PFSK-1 (cell line): Measurements from ENCODE around the gene UBA1.

Experiments used
- POLR2AphosphoS5 ChIP-seq: IDR thresholded peaks from 2 replicates; pipeline ENCODE4 v1.6.1; 2012; ENCODE audit warnings: low read depth, mild to moderate bottlenecking, control low read depth, low read length, moderate library complexity
- SIN3A ChIP-seq: IDR thresholded peaks from 2 replicates; pipeline ENCODE4 v1.6.1; 2012; ENCODE audit warnings: mild to moderate bottlenecking, low read length, moderate library complexity, borderline replicate concordance; ENCODE audit not compliant: insufficient read depth
- TF ChIP-seq, protein P1 (sequence below), 2 experiments: IDR thresholded peaks; 2 replicates each; pipeline versions ENCODE4 v1.6.1 to v1.8.0; 2011 to 2012; ENCODE audit warnings: low read depth in 2 of 2, low read length in 2 of 2, control low read depth in 1 of 2, inconsistent platforms in 1 of 2, mild to moderate bottlenecking in 1 of 2, moderate library complexity in 1 of 2; ENCODE audit not compliant: insufficient read depth in 1 of 2

- TF ChIP-seq POLR2AphosphoS5 (no peak), SIN3A (no peak)
- TF ChIP-seq, protein P1, sequence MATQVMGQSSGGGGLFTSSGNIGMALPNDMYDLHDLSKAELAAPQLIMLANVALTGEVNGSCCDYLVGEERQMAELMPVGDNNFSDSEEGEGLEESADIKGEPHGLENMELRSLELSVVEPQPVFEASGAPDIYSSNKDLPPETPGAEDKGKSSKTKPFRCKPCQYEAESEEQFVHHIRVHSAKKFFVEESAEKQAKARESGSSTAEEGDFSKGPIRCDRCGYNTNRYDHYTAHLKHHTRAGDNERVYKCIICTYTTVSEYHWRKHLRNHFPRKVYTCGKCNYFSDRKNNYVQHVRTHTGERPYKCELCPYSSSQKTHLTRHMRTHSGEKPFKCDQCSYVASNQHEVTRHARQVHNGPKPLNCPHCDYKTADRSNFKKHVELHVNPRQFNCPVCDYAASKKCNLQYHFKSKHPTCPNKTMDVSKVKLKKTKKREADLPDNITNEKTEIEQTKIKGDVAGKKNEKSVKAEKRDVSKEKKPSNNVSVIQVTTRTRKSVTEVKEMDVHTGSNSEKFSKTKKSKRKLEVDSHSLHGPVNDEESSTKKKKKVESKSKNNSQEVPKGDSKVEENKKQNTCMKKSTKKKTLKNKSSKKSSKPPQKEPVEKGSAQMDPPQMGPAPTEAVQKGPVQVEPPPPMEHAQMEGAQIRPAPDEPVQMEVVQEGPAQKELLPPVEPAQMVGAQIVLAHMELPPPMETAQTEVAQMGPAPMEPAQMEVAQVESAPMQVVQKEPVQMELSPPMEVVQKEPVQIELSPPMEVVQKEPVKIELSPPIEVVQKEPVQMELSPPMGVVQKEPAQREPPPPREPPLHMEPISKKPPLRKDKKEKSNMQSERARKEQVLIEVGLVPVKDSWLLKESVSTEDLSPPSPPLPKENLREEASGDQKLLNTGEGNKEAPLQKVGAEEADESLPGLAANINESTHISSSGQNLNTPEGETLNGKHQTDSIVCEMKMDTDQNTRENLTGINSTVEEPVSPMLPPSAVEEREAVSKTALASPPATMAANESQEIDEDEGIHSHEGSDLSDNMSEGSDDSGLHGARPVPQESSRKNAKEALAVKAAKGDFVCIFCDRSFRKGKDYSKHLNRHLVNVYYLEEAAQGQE (IDR thresholded peaks at IDR 0.05; ENCODE audit: insufficient read depth in 1 of 2, low read depth in 2 of 2, low read length in 2 of 2) = no peak
Measured at GRCh38 chrX:47200385-47201150, 6.9 kb downstream of the UBA1 start.
